Liver (tissue), 9 donors: ENCODE results near the gene PRICKLE1. TPM values are rescaled to one million over a fixed set of nuclear protein-coding genes. Genes with fewer than 3 reads are reported as not detected.

Source experiments
- DNase-seq: peaks from one replicate; pipeline ENCODE4 v3.0.0-alpha.2; 2017; ENCODE audit warnings: low spot score
- H3K27ac ChIP-seq, 2 donors: one replicate each; pipeline ENCODE4 v1.7.0; 2013; ENCODE audit warnings: inconsistent platforms in 2 of 2, low read length in 2 of 2, control low read depth in 1 of 2, low read depth in 1 of 2, mild to moderate bottlenecking in 1 of 2
- H3K27me3 ChIP-seq, 4 donors: one replicate each; pipeline versions ENCODE4 v1.6.1 to v1.7.0; 2013; ENCODE audit warnings: low read length in 3 of 4, inconsistent platforms in 1 of 4, mild to moderate bottlenecking in 1 of 4, moderate library complexity in 1 of 4; ENCODE audit not compliant: control insufficient read depth in 4 of 4, insufficient read depth in 4 of 4
- H3K36me3 ChIP-seq, 4 donors: one replicate each; pipeline versions ENCODE4 v1.6.1 to v1.7.0; 2013; ENCODE audit warnings: low read length in 3 of 4, mild to moderate bottlenecking in 3 of 4, low read depth in 1 of 4, moderate library complexity in 1 of 4; ENCODE audit not compliant: control insufficient read depth in 4 of 4, insufficient read depth in 3 of 4
- H3K4me1 ChIP-seq, 4 donors: one replicate each; pipeline versions ENCODE4 v1.6.1 to v1.7.0; 2013; ENCODE audit warnings: low read length in 3 of 4, mild to moderate bottlenecking in 3 of 4, moderate library complexity in 1 of 4; ENCODE audit not compliant: control insufficient read depth in 4 of 4, insufficient read depth in 4 of 4
- H3K4me3 ChIP-seq, 3 donors: one replicate each; pipeline versions ENCODE4 v1.6.1 to v1.7.0; 2013; ENCODE audit warnings: low read length in 3 of 3, control low read depth in 1 of 3, low read depth in 1 of 3, mild to moderate bottlenecking in 1 of 3
- H3K9ac ChIP-seq, 2 donors: one replicate each; pipeline ENCODE4 v1.7.0; 2013; ENCODE audit warnings: low read length in 2 of 2, mild to moderate bottlenecking in 2 of 2, moderate library complexity in 2 of 2, control low read depth in 1 of 2, low read depth in 1 of 2
- H3K9me3 ChIP-seq, 4 donors: one replicate each; pipeline versions ENCODE4 v1.6.1 to v1.7.0; 2013; ENCODE audit warnings: low read length in 3 of 4; ENCODE audit not compliant: control insufficient read depth in 4 of 4
- EGR1 ChIP-seq, 2 donors: IDR thresholded peaks; 2 replicates each; pipeline ENCODE4 v1.6.1; 2016 to 2018; ENCODE audit warnings: antibody characterized with exemption in 2 of 2, low read depth in 2 of 2
- FOXA1 ChIP-seq: IDR thresholded peaks from 2 replicates; pipeline ENCODE4 v1.6.1; 2016; ENCODE audit warnings: antibody characterized with exemption
- FOXA2 ChIP-seq: IDR thresholded peaks from 2 replicates; pipeline ENCODE4 v1.6.1; 2016; ENCODE audit warnings: antibody characterized with exemption
- GABPA ChIP-seq, 2 donors: IDR thresholded peaks in 1 of 2; conservative IDR thresholded peaks in 1 of 2; 2 replicates each; pipeline ENCODE4 v1.6.1; 2016; ENCODE audit warnings: antibody characterized with exemption in 2 of 2, mild to moderate bottlenecking in 1 of 2, moderate library complexity in 1 of 2
- HNF4G ChIP-seq: IDR thresholded peaks from 2 replicates; pipeline ENCODE4 v1.6.1; 2016; ENCODE audit warnings: antibody characterized with exemption
- JUND ChIP-seq, 2 donors: IDR thresholded peaks; 2 replicates each; pipeline ENCODE4 v1.6.1; 2016; ENCODE audit warnings: antibody characterized with exemption in 2 of 2
- NR2F2 ChIP-seq: IDR thresholded peaks from 2 replicates; pipeline ENCODE4 v1.6.1; 2016; ENCODE audit warnings: antibody characterized with exemption
- RXRA ChIP-seq, 2 donors: IDR thresholded peaks; 2 replicates each; pipeline ENCODE4 v1.6.1; 2017 to 2018; ENCODE audit warnings: antibody characterized with exemption in 2 of 2, mild to moderate bottlenecking in 1 of 2
- TAF1 ChIP-seq: conservative IDR thresholded peaks from 2 replicates; pipeline ENCODE4 v1.6.1; 2016; ENCODE audit warnings: antibody characterized with exemption, mild to moderate bottlenecking
- WGBS: extraction: QIAGEN DNeasy Blood & Tissue Kit; methylation state at CpG from one replicate; pipeline ENCODE4 v1.1.7; 2013; 5-methylcytosine and 5-hydroxymethylcytosine counted together
- polyA plus RNA-seq, 2 donors: library from polyadenylated mRNA; stranded (reverse) in 1 of 2; unstranded in 1 of 2; fragments of 200-250 nt in 1 of 2; fragments of >200 nt in 1 of 2; fragmentation: Nextera tagmentation in 1 of 2; extraction: Ambion mirVana in 1 of 2; gene quantifications; one replicate each; pipeline versions ENCODE4 v1.2.1 to v1.2.3, GENCODE V29; 2013 to 2015
- total RNA-seq, 2 donors: library from RNA; depleted of rRNA; stranded (reverse); fragments of >200 nt; gene quantifications; one replicate each; pipeline ENCODE4 v1.2.3, GENCODE V29; 2014
- TF ChIP-seq, protein P1 (sequence below): IDR thresholded peaks from 2 replicates; pipeline ENCODE4 v1.6.1; 2016; ENCODE audit warnings: antibody characterized with exemption
- TF ChIP-seq, protein P2 (sequence below): IDR thresholded peaks from 2 replicates; pipeline ENCODE4 v1.6.1; 2016; ENCODE audit warnings: antibody characterized with exemption
- TF ChIP-seq, protein P3 (sequence below): IDR thresholded peaks from 2 replicates; pipeline ENCODE4 v1.6.1; 2016; ENCODE audit warnings: antibody characterized with exemption, mild to moderate bottlenecking
- TF ChIP-seq, protein P4 (sequence below): IDR thresholded peaks from 2 replicates; pipeline ENCODE4 v1.6.1; 2016; ENCODE audit warnings: antibody characterized with exemption
- donor health status: healthy.
- donor health status: healthy.
- donor health status: healthy.
- donor health status: healthy.
- donor health status: healthy.

Gene PRICKLE1
- total and polyA plus RNA-seq, 4 donors = 0.59 to 5.7 (median 2.2) TPM

DNA sequence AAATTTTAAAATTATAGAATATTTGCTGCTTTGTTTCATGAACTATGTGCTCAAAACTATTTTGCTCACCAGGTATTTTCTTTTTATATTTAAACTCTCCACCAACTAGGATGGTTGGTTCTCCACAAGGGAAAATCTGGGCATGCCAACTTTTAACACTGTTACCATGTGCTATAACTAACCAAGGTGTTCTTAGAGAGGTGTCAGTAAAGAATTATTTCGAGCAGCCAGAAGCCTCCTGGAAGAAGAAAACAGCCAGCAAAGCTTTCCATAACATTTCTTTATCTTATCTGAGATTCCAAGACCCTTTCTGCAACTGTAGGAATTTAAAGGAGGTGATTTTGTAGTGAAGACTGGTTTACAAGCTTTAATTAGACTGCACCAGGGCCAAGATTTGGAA is 97.3 kb downstream of the PRICKLE1 start:
- H3K27ac ChIP-seq = no peak overlapping the region
- no peak for DNase-seq
- H3K9ac ChIP-seq = no peak overlapping the region
- no peak overlapping the region for H3K4me3 ChIP-seq
- TF ChIP-seq, protein P1, sequence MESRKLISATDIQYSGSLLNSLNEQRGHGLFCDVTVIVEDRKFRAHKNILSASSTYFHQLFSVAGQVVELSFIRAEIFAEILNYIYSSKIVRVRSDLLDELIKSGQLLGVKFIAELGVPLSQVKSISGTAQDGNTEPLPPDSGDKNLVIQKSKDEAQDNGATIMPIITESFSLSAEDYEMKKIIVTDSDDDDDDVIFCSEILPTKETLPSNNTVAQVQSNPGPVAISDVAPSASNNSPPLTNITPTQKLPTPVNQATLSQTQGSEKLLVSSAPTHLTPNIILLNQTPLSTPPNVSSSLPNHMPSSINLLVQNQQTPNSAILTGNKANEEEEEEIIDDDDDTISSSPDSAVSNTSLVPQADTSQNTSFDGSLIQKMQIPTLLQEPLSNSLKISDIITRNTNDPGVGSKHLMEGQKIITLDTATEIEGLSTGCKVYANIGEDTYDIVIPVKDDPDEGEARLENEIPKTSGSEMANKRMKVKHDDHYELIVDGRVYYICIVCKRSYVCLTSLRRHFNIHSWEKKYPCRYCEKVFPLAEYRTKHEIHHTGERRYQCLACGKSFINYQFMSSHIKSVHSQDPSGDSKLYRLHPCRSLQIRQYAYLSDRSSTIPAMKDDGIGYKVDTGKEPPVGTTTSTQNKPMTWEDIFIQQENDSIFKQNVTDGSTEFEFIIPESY = no peak
- TF ChIP-seq RXRA (IDR thresholded peaks at IDR 0.05) = no peak
- TF ChIP-seq, protein P2, sequence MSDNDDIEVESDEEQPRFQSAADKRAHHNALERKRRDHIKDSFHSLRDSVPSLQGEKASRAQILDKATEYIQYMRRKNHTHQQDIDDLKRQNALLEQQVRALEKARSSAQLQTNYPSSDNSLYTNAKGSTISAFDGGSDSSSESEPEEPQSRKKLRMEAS = no peak
- no peak for TF ChIP-seq GABPA (IDR thresholded peaks at IDR 0.05 in 1 of 2, conservative IDR thresholded peaks at IDR 0.05 in 1 of 2)
- no peak for TF ChIP-seq EGR1 (IDR thresholded peaks at IDR 0.05; ENCODE audit: low read depth in 2 of 2)
- TF ChIP-seq, protein P3, sequence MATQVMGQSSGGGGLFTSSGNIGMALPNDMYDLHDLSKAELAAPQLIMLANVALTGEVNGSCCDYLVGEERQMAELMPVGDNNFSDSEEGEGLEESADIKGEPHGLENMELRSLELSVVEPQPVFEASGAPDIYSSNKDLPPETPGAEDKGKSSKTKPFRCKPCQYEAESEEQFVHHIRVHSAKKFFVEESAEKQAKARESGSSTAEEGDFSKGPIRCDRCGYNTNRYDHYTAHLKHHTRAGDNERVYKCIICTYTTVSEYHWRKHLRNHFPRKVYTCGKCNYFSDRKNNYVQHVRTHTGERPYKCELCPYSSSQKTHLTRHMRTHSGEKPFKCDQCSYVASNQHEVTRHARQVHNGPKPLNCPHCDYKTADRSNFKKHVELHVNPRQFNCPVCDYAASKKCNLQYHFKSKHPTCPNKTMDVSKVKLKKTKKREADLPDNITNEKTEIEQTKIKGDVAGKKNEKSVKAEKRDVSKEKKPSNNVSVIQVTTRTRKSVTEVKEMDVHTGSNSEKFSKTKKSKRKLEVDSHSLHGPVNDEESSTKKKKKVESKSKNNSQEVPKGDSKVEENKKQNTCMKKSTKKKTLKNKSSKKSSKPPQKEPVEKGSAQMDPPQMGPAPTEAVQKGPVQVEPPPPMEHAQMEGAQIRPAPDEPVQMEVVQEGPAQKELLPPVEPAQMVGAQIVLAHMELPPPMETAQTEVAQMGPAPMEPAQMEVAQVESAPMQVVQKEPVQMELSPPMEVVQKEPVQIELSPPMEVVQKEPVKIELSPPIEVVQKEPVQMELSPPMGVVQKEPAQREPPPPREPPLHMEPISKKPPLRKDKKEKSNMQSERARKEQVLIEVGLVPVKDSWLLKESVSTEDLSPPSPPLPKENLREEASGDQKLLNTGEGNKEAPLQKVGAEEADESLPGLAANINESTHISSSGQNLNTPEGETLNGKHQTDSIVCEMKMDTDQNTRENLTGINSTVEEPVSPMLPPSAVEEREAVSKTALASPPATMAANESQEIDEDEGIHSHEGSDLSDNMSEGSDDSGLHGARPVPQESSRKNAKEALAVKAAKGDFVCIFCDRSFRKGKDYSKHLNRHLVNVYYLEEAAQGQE = no peak
- no peak for TF ChIP-seq NR2F2
- TF ChIP-seq TAF1 = no peak
- TF ChIP-seq, protein P4, sequence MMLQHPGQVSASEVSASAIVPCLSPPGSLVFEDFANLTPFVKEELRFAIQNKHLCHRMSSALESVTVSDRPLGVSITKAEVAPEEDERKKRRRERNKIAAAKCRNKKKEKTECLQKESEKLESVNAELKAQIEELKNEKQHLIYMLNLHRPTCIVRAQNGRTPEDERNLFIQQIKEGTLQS = no peak
- TF ChIP-seq JUND (IDR thresholded peaks at IDR 0.05) = no peak
- no peak for TF ChIP-seq HNF4G
- no peak for TF ChIP-seq FOXA2
- no peaks in the 10 kb centered on the region for H3K9me3 ChIP-seq
- H3K27me3 ChIP-seq = peaks cover 0 to under 1% (median 0%) of the 10 kb centered on the region in 4 donors
- no peaks in the 10 kb centered on the region for H3K4me1 ChIP-seq
- H3K36me3 ChIP-seq = no peaks in the 10 kb centered on the region
- 65% methylated on average over 1 of the region's 1 CpG for WGBS

DNA sequence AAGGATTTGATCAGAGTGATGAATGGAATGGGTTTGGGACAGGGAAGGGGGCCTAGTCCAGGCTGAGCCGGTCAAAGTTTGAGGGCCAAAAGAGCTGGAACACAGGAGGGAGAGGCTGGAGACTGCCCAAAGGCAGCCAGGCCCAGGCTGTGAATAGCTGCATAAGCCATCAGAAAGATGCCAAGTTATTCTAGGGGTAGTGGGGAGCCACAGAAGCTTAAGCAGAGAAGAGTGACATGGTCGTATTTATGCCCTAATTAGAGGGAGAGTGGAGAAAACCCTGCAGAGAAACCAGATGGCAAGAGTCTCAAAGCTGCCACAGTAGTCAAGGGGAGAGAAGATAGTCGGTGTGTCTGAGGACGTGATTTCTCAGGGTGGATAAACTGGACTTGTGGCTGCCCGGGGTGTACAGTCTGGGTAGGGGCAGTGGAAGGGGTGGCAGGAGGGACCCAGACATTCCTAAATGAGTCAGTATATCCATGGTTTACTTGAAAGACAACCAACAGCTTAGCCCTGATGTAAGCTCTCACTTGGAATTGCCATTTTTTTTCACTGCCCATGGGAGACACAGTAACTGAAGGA is 99.2 kb downstream of the PRICKLE1 start:
- WGBS = 90% methylated on average over 5 of the region's 5 CpGs
- H3K4me1 ChIP-seq = no peaks in the 10 kb centered on the region
- no peak for DNase-seq
- H3K27me3 ChIP-seq = peaks cover 0 to 6% (median 0%) of the 10 kb centered on the region in 4 donors
- no peak overlapping the region for H3K4me3 ChIP-seq
- TF ChIP-seq, protein P2 = no peak
- TF ChIP-seq TAF1 = no peak
- TF ChIP-seq FOXA1 = no peak
- H3K9me3 ChIP-seq = no peaks in the 10 kb centered on the region
- no peak overlapping the region for H3K9ac ChIP-seq
- no peaks in the 10 kb centered on the region for H3K36me3 ChIP-seq
- no peak overlapping the region for H3K27ac ChIP-seq
